ENCODE results near the gene NPR2.
A peak's percentile ranks its signal among the peaks of the same experiment; 100 is the strongest.

The NPR2 gene

GRCh38 chr9:35778496-35778895, 12.9 kb upstream of the NPR2 start:
- ChIA-PET POLR2A (no interaction called here), CTCF (interaction anchor here (0.8 to 4.0 kb wide), 5 partner anchors 11 to 175 kb away, joined by 3 to 33 read pairs (median 4); no protein-coding TSS in a partner anchor)
- no peak for DNase-seq (ENCODE audit: extremely low spot score)
- TF ChIP-seq CTCF (IDR thresholded peaks at IDR 0.05; ENCODE audit: control extremely low read depth, extremely low read depth, low read depth, missing control alignments), result no peak

- DNase-seq (ENCODE audit: extremely low spot score), result no peak
- ChIA-PET POLR2A (interaction anchor here (0.7 kb wide), 1 partner anchor 709 kb away, joined by 5 read pairs; no protein-coding TSS in a partner anchor), CTCF (interaction anchor here (0.9 to 4.0 kb wide), 3 partner anchors 8 to 45 kb away, joined by 3 to 33 read pairs (median 6); no protein-coding TSS in a partner anchor)
- TF ChIP-seq CTCF (IDR thresholded peaks at IDR 0.05; ENCODE audit: control extremely low read depth, extremely low read depth, low read depth, missing control alignments), result no peak
These were observed 10.3 kb upstream of the NPR2 start for GRCh38 chr9:35781066-35781465.

GRCh38 chr9:35783418-35783817, 8.0 kb upstream of the NPR2 start:
- ChIA-PET POLR2A (no interaction called here), CTCF (interaction anchor here (1.0 to 1.6 kb wide), 3 partner anchors 11 to 42 kb away, joined by 3 to 4 read pairs (median 3); no protein-coding TSS in a partner anchor)
- no peak for DNase-seq (ENCODE audit: extremely low spot score)
- TF ChIP-seq CTCF (IDR thresholded peaks at IDR 0.05; ENCODE audit: control extremely low read depth, extremely low read depth, low read depth, missing control alignments), result no peak

GRCh38 chr9:35789541-35789940, 1.9 kb upstream of the NPR2 start:
- CTCF ChIA-PET, result interaction anchor here (0.7 to 4.1 kb wide), 38 partner anchors 7 to 141 kb away, joined by 3 to 72 read pairs (median 6); partner anchors contain the start of genes HINT2, MSMP and SPAG8
- no peak for DNase-seq (ENCODE audit: extremely low spot score)
- no peak for TF ChIP-seq CTCF (IDR thresholded peaks at IDR 0.05; ENCODE audit: control extremely low read depth, extremely low read depth, low read depth, missing control alignments)
- POLR2A ChIA-PET, result no interaction called here

GRCh38 chr9:35790025-35790384, 1.4 kb upstream of the NPR2 start:
- POLR2A ChIA-PET, result no interaction called here
- no peak for DNase-seq (ENCODE audit: extremely low spot score)
- TF ChIP-seq CTCF (IDR thresholded peaks at IDR 0.05; ENCODE audit: control extremely low read depth, extremely low read depth, low read depth, missing control alignments), result no peak
- CTCF ChIA-PET, result interaction anchor here (0.7 to 4.1 kb wide), 39 partner anchors 8 to 186 kb away, joined by 3 to 72 read pairs (median 6); partner anchors contain the start of genes FAM221B, HINT2, MSMP and SPAG8

GRCh38 chr9:35790385-35791296, 750 bp upstream of the NPR2 start:
- peak; percentile 67 for TF ChIP-seq CTCF (IDR thresholded peaks at IDR 0.05; ENCODE audit: control extremely low read depth, extremely low read depth, low read depth, missing control alignments)
- ChIA-PET POLR2A (no interaction called here), CTCF (interaction anchor here (0.7 to 4.1 kb wide), 40 partner anchors 8 to 187 kb away, joined by 3 to 72 read pairs (median 6); partner anchors contain the start of genes FAM221B, HINT2, MSMP and SPAG8)
- peak; percentile 85 for DNase-seq (ENCODE audit: extremely low spot score)
